Glomerular visceral epithelial cell (primary cell): Measurements from ENCODE around the gene SPDYE1.
"Not testable (repeated sequence)": the region's sequence is repeated elsewhere in the genome, so short reads cannot be mapped to it uniquely, and the experiment has no call there.

ENCODE experiments used
- DNase-seq: peaks from one replicate; pipeline ENCODE4 v3.0.0-alpha.2; 2016; ENCODE audit errors: extremely low spot score

Gene SPDYE1, protein sequence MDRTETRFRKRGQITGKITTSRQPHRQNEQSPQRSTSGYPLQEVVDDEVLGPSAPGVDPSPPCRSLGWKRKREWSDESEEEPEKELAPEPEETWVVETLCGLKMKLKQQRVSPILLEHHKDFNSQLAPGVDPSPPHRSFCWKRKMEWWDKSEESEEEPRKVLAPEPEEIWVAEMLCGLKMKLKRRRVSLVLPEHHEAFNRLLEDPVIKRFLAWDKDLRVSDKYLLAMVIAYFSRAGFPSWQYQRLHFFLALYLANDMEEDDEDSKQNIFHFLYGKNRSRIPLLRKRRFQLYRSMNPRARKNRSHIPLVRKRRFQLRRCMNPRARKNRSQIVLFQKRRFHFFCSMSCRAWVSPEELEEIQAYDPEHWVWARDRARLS

DNA sequence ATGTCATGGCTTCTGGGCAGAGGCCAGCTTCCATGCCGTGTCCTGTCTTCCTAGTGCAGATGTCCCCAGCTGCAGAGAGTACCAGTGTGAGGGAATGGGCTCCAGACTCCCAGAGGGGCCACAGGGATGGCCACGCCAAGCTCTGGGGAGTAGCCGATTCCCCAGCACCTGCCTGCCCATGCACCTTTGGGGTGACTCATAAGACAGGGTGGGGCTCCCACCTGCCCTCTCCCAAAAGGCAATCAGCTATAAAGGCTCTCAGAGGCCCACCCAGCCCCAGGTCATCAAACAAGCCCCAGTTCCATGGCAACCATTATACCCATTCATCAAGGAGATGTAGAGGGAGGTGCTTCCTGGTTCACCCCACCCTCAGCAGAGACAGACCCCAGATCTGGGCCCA lies at the start of gene SPDYE1:
Gene SPDYE1 (plus strand): TSS at position 366 of the 400 bp plus-strand sequence. CDS start 2,053 bp downstream, outside the sequence.
- DNase-seq, result not testable (repeated sequence)

DNA sequence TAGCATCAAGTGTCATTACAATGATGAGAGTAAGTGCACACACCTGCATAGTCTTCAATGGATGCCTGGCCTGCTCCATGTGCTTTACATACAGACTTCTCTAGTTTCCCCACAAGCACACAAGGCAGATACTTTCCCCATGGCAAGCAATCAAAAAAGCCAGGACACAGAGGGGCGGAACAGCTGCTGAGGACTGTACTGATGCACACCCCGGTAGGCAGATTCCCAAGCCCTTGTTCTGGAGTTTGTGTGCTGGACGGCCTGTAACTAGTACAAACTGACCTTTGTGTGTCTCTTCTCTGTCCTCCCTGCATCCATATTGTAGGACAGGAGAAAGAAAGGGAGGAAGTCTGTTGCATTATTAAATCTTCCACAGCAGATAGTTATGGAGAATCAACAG lies 45.7 kb upstream of the SPDYE1 start:
- DNase-seq, result no peak

DNA sequence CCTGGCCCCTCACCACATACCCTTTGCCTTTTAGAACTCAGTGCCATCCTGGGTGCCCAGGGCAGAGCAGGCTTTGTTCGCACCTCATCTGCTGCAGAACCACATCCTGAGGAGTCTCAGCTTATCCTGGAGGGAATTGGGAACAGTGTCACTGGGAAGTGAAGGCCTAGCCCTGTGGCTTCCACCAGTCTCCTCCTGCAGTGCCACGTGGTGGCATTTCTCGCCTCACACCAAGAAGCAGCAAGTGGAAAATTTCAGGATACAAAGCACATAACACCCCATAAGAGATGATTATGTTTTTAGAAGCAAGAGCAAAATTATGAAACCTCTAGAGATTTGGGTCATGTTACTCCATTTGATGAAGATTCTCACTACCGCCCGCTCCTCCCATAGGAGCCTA lies 44.6 kb upstream of the SPDYE1 start:
- no peak for DNase-seq

DNA sequence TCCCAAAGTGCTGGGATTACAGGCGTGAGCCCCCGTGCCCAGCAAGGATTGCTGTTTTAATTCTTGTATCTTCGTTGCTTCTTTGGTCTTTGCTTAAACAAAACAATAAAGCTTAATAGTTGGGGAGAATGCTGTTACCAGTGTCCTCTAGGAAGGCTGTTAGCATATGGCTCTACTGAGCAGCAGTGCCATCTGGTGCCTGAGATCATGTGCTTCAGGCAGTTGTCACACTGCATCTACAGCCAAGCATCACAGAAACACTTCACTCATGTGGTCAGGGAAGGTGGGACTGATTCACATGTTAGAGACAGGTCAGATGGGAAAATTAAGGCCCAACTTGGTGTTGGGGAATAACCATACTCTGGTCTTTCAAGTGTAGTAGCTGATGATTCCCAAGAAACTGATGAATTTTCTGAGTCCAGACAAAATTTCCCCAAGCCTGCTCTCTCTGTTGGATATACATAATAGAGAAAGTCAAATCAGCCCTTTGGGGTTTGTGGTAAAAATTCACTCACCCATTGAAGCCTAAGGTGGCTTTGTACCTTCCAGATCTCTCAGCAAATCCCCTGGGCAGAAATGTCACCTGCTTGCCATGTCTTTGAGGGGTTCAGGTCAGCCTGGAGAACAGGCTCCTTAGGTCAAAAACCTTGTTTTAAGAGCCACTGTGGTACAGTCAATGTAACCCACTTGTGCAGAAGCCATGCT lies 43.0 kb upstream of the SPDYE1 start:
- DNase-seq, result peak; percentile 49

DNA sequence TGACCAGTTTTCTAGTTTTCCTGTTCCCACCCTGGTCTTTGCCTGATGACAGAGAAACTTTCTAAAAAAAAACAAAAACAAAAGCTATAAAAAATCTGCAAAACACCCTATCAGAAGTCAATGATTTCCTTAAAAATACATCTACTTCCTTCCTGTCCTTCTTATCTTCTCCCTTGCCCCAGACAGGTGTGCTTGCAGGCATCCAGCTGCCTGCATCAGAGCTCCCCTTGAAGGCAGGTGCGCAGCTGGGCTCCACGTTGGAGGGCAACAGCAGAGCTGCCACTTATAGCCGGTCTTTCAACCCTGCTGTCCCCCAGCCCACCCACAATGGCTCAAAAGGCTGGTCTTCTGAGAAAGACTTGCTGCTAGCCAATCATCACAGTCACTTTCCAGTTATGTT lies 41.7 kb upstream of the SPDYE1 start:
- no peak for DNase-seq

DNA sequence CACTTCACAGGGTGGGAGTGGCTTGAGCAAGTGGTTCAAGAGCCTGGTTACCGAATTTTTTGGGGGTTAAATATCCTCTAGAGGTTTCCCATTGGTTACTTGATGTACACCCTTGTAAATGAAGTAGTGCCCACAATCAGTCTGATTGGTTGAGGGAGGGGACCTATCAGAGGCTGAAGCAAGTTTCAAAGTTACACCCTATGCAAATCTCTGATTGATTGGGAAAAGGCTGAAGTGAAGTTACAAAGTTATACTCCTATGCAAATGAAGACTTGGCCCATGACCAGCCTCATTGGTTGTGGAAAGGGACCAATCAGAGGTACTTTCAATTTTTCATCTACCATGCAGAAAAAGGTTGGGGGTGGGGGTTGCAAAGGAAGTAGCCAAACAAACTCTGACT lies 36.8 kb upstream of the SPDYE1 start:
- DNase-seq, result no peak

DNA sequence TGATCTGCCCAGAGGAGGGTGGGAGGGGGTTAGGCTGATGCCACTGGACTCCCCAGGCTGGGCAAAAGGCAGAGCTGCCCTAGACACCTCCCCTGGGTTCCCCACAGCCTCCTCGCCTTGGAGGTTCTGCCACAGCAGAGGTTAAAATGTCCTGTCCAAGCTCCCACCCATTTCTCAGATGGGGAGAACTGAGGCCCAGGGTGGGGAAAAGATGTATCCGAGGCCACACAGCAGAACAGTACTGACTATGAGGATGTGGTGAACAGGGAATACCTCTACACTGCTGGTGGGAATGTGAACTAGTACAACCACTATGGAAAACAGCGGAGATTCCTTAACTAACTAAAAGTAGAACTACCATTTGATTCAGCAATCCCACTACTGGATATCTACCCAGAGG lies 31.3 kb upstream of the SPDYE1 start:
- DNase-seq, result not testable (repeated sequence)

DNA sequence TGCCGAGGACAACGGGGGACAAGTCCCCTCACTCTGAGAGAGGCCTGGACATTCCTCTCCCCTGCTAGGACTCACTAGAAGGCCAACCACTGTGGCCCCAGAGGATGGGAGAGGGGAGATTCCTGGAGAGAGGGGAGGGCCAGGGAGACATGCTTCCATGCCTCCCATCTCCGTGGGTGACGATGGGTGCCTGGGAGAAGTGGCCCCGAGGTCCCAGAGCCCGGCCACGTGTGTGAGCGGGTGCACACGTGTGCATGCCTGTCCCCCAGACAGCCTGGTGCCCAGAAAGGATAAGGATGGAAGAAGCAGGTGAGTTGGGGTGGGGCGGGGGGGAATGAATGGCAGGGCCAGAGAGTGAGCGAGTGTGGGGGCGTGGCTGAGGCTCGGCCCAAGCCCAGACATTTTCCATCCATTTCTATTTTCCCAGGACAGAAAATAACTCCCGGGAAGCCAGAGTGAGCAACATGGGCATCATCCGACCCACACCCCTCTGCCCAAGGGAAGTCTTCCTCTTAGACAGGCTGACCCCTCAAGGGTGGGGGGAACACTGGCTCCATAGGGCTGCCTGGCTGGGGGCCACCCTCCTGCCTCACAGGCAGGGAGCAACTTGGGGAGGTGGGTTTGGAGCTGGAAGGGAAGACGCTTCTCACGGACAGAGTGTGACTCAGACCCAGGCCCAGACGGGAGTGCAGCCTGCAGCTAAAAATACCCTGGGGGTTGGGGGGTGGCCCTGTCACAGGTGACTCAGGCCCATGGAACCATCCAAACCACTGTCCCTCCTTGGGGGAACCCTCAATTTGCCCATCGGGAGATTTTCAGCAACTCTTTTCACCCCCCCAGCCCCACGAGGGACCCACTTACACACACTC lies 29.3 kb upstream of the SPDYE1 start:
- DNase-seq, result not testable (repeated sequence)

DNA sequence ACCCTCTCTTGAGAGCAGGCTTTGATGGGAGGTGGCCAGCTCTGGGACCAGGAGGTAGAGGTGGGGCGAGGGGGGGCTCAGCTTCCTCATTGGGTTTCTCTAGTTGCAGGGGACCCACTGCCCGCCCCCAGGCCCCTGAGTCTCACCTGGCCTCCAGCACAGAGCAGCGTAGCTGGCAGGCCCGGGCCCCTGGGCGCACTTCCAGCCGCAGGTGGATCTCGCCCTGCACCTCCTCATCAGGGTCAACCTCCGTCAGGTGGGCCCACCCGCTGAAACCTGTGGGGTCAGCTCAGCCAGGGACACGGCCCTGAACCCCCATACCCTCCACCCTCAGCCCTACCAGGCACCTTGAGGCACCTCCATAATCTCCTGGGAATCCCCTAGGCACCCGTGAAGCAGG lies 28.1 kb upstream of the SPDYE1 start:
- DNase-seq, result not testable (repeated sequence)

DNA sequence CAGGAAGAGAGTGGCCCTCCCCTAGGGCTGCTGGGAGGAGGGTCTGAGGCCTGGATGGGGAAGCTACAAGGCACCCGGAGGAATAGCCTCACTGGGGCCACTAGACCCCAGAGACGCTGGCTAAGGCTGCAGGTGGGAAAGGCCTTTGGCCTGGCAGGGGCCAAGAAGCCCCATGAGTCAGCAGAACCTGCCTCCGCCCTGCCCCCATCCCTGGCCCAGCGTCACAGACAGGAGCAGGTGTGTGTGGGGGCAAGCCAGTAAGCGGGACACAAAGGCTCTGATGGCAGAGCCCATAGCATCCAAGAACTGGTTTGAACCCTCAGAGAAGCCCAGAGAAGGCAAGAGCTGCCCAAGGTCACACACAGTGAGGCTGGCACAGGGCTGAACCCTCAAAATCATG lies 27.0 kb upstream of the SPDYE1 start:
- DNase-seq, result not testable (repeated sequence)

DNA sequence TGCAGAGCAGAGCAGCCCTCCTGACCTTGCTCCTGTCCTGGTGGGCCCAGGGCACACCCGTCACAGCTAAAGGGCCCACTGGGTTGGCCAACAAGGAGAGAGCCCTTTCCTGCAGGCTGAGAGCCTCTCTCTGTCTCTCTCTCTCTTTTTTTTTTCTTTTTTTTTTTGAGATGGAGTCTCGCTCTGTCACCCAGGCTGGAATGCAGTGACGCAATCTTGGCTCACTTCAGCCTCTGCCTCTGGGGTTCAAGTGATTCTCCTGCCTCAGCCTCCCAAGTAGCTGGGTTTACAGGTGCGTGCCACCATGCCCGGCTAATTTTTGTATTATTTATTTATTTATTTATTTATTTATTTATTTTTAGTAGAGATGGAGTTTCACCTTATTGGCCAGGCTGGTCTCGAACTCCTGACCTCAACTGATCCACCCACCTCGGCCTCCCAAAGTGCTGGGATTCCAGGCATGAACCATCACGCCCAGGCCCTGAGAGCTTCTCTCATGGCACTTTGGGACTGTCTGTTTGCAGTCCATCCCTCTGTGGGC lies 23.6 kb upstream of the SPDYE1 start:
- DNase-seq, result not testable (repeated sequence)

DNA sequence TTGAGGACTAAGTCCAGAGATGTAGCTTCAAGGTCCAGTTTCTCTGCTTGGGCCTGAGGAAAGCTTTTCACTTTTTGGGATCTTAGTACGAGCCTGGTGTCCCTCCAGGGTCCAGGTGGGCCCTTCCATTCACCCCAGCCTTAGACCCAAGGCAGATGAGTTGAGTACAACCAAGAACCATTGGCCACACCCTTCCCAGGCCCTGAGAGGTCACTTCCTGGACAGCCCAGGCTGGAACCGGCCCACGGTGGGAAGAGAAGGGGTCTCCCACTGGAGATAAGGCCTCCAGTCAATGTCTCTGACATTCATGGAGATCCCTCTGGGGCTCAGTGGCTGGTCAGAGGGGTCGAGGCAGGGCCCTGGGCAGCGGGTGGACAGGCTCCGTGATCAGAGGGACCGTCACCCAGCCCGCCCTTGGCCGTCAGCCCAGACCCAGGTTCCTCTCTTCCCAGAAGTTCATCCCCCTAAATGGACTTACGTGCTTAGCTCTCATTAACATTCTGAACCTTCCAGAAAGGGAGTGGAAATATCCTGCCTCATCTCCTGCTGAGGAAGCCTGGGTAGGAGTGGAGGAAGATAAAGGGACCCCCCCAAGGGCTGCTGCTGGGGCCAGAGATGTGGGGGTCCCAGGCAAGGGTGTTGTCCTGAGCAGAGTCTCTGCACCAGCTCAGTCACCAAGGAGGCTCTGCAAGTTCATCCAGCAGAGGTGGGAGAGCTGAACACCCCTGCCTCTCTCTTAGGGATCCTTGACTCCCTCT lies 22.8 kb upstream of the SPDYE1 start:
- not testable (repeated sequence) for DNase-seq

DNA sequence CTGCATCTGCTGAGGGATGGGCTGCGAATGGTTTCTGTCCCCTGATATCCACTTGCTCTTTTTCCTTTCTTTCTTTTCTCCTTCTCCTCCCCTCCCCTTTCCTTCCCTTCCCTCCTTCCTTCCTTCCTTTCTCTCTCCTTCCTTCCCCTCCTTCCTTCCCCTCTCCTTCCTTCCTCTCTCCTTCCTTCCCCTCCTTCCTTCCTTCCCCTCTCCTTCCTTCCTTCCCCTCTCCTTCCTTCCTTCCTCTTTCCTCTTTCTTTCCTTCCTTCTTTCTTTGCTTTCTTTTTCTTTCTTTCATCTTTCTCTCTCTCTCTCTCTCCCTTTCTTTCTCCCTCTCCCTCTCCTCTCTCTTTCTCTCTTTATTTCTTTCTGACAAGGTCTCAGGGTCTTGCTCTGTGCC lies 20.2 kb upstream of the SPDYE1 start:
- no peak for DNase-seq

DNA sequence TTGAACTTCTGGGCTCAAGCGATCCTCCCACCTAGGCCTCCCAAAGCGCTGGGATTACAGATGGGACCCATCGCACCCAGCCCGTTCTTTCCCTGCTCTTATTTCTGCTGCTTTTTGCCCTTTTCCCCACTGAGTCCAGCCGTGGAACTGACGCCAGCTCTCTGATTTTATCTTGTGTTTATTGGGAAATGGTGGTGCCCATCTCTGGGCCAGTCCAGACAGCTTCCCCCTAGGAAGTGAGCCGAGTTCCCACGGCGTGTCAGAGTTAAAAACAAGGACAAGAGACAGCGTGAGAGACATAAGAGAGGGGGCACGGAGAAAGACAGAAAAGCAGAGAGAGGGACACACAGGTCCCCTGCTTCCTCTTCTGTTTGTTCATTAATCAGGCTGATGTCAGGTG lies 19.6 kb upstream of the SPDYE1 start:
- not testable (repeated sequence) for DNase-seq

DNA sequence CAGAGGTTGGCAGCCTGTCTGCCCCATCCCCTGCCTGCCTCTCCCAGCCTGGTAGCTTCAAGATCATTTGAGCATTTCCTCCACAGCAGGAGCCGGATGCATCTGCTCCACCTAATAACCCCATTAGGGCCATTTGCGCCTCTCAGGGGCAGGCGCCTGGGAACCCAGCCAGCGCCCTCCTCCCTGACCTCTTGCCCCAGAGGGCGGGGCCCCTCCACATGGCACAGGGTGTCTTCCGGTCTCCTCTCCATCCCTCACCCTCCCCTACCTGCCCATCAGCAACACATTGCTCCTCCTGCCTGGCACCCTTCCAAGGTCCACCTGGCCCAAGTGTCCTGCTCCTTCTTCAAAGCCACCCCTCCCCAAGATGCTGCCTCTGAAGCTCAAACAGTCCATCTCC lies 14.8 kb upstream of the SPDYE1 start:
- DNase-seq, result not testable (repeated sequence)

DNA sequence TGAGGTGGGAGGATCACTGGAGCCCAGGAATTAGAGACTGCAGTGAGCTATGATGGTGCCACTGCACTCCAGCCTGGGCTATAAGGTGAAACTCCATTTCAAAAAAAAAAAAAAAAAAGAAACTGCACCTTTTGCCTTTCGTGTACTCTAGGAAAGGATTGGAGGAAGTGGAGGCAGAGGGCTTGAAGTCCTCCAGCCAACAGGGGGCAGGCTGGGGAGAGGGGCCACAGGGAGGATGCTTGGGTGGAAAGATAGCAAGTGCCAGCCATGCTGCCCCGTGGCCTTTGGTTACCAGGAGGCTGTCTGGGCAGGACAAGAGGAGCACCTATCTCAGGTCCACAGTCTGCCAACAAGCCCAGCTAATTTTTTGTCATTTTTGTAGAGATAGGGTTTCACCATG lies 14.0 kb upstream of the SPDYE1 start:
- DNase-seq, result not testable (repeated sequence)

DNA sequence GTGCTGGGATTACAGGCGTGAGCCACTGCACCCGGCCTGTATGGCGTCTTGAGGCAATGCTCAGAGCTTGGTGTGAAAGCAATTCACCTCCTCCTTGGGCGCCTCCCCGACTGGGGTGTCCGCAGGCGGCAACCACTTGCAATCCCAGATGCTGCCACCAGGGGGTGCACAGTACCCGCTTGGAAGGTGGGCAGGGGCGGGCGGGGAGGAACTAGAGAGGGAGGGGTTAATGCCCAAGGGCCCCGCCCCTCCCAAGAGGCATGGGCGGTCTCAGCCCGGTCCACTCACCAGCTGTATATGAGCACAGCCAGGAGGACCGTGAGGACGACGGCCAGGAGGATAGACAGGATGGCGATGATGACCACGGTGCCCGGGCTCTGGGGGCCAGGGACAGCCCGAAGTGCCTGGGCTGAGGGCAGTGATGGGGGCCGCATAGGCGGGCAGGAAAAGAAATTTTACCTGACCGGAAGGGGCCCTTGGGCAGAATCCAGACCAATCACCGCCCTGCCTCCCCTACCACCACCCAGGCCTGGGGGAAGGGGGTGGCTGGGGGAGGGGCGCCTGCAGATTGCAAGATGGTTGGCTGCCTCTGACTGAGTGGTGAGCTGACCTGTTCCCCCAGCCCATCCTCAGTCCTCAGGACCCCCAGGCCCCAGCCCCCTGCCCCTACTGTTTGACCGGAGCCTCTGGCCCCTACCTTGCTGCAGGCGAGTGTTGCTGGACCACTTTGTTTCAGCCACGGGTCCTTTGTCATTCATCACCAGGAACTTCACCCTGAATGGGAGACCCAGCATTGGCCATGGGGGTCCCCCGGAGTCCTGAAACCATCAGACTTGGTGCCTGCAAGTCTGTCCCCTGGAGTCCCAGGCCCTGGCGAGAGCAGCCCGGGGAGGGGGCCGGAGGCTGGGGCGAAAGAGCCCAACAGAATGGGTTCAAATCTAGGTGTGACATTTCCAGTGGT lies 11.5 kb upstream of the SPDYE1 start:
- peak; percentile 75 for DNase-seq

DNA sequence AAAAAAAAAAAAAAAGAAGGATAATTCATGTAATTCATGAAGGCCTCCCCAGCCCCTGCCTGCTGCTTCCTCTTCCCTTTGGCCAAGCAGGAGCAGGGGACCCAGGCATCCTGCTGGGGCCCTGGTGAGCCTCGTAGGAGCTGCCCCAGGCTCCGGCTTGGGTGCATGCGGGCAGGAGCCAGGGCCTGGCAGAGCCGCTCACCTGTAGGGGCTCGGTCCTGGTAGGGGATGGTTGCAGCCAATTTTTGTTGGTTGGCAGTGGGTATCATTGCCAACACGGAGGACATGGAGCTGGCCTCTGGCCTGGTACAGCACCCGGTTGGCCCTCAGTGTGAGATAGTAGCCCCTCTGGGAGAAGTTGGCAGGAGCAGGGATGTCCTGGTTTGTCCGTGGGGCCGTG lies 10.2 kb upstream of the SPDYE1 start:
- DNase-seq, result not testable (repeated sequence)

DNA sequence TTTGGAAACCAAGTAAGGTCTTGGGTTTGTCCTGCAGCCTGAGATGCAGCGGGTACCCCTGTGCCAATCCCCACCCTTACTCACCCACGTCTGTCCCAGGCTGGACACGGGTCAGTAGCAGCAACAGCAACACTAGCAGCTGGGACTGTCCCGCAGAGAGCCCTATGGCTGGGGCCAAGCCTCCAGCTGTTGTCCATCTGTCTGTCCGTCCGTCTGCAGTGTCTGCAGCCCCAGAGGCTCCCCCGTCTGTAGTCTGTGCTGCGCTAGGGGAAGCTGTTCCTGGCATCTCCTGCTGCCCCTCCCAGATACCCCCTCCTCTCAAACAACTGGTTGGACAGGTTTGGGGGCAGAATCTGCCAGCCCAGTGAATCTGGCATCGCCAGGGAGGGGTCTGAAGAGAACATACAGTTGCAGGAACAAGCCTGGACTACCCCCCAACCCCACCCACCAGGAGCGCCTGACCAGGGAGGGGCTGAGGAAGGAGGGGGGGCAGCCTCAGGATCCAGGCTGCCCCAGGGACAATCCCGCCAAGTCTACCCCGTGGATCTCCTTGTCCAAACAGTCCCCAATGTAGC lies 7.6 kb upstream of the SPDYE1 start:
- not testable (repeated sequence) for DNase-seq

DNA sequence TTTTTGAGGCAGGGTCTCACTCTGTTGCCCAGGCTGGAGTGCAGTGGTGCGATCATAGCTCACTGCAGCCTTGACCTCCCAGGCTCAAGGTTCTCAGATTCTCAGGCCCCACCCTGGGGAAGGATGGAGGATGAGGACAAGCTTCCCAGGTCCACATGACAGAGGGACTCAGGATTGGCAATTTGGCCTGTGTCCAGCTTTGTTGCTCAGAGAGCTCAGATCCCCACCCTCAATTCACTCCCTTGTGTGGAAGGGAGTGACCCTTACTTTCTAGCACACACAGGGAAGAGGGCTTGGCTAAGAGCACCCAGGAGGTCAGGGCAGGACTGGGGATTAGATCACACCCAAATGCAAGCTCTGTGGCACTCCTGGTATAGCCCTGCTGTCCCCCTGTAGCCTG lies 6.9 kb upstream of the SPDYE1 start:
- not testable (repeated sequence) for DNase-seq
